Germinal center (tissue), 1 donor: ENCODE measurements around the gene CARD16.
A peak's percentile ranks its signal among the peaks of the same experiment; 100 is the strongest.
"Not testable (repeated sequence)": the region's sequence is repeated elsewhere in the genome, so short reads cannot be mapped to it uniquely, and the experiment has no call there.

Source experiments
- DNase-seq: peaks from one replicate; pipeline ENCODE4 v3.0.0; 2012; ENCODE audit warnings: mixed read lengths, low spot score

The CARD16 gene

GRCh38 chr11:105049481-105049880 is 4.3 kb upstream of the CARD16 start:
- no peak for DNase-seq

GRCh38 chr11:105046898-105047579 is 1.9 kb upstream of the CARD16 start:
- no peak for DNase-seq

GRCh38 chr11:105045676-105046296 is 651 bp upstream of the CARD16 start:
- no peak for DNase-seq

- no peak for DNase-seq
Observed at GRCh38 chr11:105042178-105042577, 3.0 kb downstream of the CARD16 start.

GRCh38 chr11:105040703-105041102 is 4.4 kb downstream of the CARD16 start:
- DNase-seq = no peak

- peak; percentile 17 for DNase-seq
Observed at GRCh38 chr11:105034813-105035620, 10.1 kb downstream of the CARD16 start, which contains the start of gene CASP1. Gene CASP1 (minus strand): TSS chr11:105035144. CDS start chr11:105035113, 31 bp downstream.

- not testable (repeated sequence) for DNase-seq
Observed at GRCh38 chr11:105034388-105034787, 10.7 kb downstream of the CARD16 start.

GRCh38 chr11:105033781-105034180 is 11.4 kb downstream of the CARD16 start:
- no peak for DNase-seq

- no peak for DNase-seq
Observed at GRCh38 chr11:105033343-105033742, 11.8 kb downstream of the CARD16 start.

- no peak for DNase-seq
Observed at GRCh38 chr11:105032495-105032894, 12.6 kb downstream of the CARD16 start.

- no peak for DNase-seq
Observed at GRCh38 chr11:105027678-105028077, 17.5 kb downstream of the CARD16 start.

- DNase-seq = no peak
Observed at GRCh38 chr11:105024394-105024793, 20.7 kb downstream of the CARD16 start.

- no peak for DNase-seq
Observed at GRCh38 chr11:105023003-105023402, 22.1 kb downstream of the CARD16 start, which contains the start of gene CASP5. Gene CASP5 (minus strand): TSS chr11:105023168. CDS start chr11:105023136, 32 bp downstream.

GRCh38 chr11:105022527-105022926 is 22.6 kb downstream of the CARD16 start:
- DNase-seq = no peak

- no peak for DNase-seq
Observed at GRCh38 chr11:105007463-105007862, 37.7 kb downstream of the CARD16 start.

GRCh38 chr11:105005451-105005845 is 39.7 kb downstream of the CARD16 start:
- DNase-seq = no peak

GRCh38 chr11:105004021-105004420 is 41.1 kb downstream of the CARD16 start:
- DNase-seq = no peak

- no peak for DNase-seq
Observed at GRCh38 chr11:105003151-105003550, 42.0 kb downstream of the CARD16 start.

GRCh38 chr11:105000797-105001196 is 44.3 kb downstream of the CARD16 start:
- DNase-seq = peak; percentile 27

- DNase-seq = no peak
Observed at GRCh38 chr11:105000167-105000566, 45.0 kb downstream of the CARD16 start.

GRCh38 chr11:104999721-105000120 is 45.4 kb downstream of the CARD16 start:
- no peak for DNase-seq

GRCh38 chr11:104997288-104997687 is 47.8 kb downstream of the CARD16 start:
- no peak for DNase-seq

GRCh38 chr11:104995001-104995408 is 50.1 kb downstream of the CARD16 start:
- no peak for DNase-seq
